Left lung (tissue), 10 donors: ENCODE data around the gene SPIB. TPM values are rescaled to one million over a fixed set of nuclear protein-coding genes. Genes with fewer than 3 reads are reported as not detected.

Experiments
- ATAC-seq: fragments of 200-7000 bp; cut with Tn5 transposase; one replicate; pipeline ENCODE4 v1.9.1; 2020; ENCODE audit warnings: moderate library complexity
- DNase-seq, 4 donors: peaks; one replicate each; pipeline ENCODE4 v3.0.0-alpha.2; 2013 to 2020
- H3K27ac ChIP-seq, 2 donors: fragments of 200-600 bp; sonication (generic) in 1 of 2; one replicate each; pipeline versions ENCODE4 v1.5.0 to v1.8.0; 2020 to 2021
- H3K27me3 ChIP-seq, 2 donors: fragments of 200-600 bp; sonication (generic) in 1 of 2; one replicate each; pipeline versions ENCODE4 v1.5.0 to v1.8.0; 2020 to 2021
- H3K36me3 ChIP-seq, 2 donors: fragments of 200-600 bp; sonication (generic) in 1 of 2; one replicate each; pipeline versions ENCODE4 v1.5.0 to v1.8.0; 2020 to 2021
- H3K4me1 ChIP-seq, 2 donors: fragments of 200-600 bp; one replicate each; pipeline ENCODE4 v1.8.0; 2021
- H3K4me3 ChIP-seq, 2 donors: fragments of 200-600 bp; sonication (generic) in 1 of 2; one replicate each; pipeline versions ENCODE4 v1.5.0 to v1.8.0; 2020 to 2021; ENCODE audit warnings: mild to moderate bottlenecking in 1 of 2
- H3K9me3 ChIP-seq, 2 donors: fragments of 200-600 bp; sonication (generic) in 1 of 2; one replicate each; pipeline versions ENCODE4 v1.5.0 to v1.8.0; 2020 to 2021
- intact Hi-C, 2 donors: fragments of 100-400 bp; cut with DNase I; formaldehyde crosslinking; loops; one replicate each; pipeline versions ENCODE4 v1.11.2 to v1.14.2; 2022
- polyA plus RNA-seq, 6 donors: library from polyadenylated mRNA; unstranded; fragments of 120-200 nt; gene quantifications; one replicate each; pipeline ENCODE4 v1.2.1, GENCODE V29; 2013; ENCODE audit not compliant: insufficient read length in 6 of 6
- total RNA-seq, 2 donors: library from RNA; stranded (reverse); fragmentation: NEBNext Ultra II Directional; extraction: Animal tissue kit (Norgen Biotek cat#: 25700); gene quantifications; one replicate each; pipeline ENCODE4 v1.2.1, GENCODE V29; 2021
- TF ChIP-seq, protein P1 (sequence below), 2 donors: fragments of 200-600 bp; sonication (generic) in 1 of 2; IDR thresholded peaks; one replicate each; pipeline versions ENCODE4 v1.5.0 to v1.8.0; 2021; ENCODE audit warnings: antibody characterized with exemption in 2 of 2
- donor health status: DM: no; HTN: yes; CAD: no.
- donor health status: DM: no; HTN: no; CAD: no.

Gene SPIB
- total and polyA plus RNA-seq, 8 donors = 0.28 to 0.66 (median 0.51) TPM

DNA sequence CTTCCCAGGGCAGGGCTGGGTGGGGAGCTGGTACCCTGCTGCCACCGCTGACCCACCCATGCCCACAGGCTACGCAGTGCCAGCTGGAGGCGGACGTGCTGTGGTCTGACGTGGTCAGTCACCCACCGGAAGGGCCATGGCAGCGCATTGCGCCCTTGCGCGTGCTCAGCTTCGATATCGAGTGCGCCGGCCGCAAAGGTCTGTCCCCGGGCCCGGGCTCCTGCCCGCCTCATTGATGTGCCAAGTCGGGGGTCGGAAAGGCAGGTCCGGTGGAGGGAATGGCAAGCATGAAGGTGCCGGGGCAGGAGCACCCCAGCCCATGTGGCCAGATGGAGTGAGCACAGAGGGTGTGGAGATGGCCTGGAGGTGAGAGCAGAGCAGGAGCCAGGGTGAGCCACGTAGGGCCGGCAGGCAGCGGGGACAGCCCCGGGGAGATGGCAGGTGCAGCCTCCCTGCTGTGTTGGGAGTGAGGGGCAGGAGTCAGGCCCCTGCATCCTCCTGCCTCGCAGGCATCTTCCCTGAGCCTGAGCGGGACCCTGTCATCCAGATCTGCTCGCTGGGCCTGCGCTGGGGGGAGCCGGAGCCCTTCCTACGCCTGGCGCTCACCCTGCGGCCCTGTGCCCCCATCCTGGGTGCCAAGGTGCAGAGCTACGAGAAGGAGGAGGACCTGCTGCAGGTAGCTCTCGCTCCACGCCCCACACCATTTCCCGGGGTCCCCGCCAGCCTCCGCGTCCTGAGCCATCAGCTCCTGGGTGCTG is 16.0 kb upstream of the SPIB start:
- no peaks in the 10 kb centered on the region for H3K9me3 ChIP-seq
- intact Hi-C loops = no loop called here
- H3K4me1 ChIP-seq = no peaks in the 10 kb centered on the region
- H3K27me3 ChIP-seq = no peaks in the 10 kb centered on the region
- H3K4me3 ChIP-seq = no peak overlapping the region
- no peak overlapping the region for H3K27ac ChIP-seq
- TF ChIP-seq, protein P1, sequence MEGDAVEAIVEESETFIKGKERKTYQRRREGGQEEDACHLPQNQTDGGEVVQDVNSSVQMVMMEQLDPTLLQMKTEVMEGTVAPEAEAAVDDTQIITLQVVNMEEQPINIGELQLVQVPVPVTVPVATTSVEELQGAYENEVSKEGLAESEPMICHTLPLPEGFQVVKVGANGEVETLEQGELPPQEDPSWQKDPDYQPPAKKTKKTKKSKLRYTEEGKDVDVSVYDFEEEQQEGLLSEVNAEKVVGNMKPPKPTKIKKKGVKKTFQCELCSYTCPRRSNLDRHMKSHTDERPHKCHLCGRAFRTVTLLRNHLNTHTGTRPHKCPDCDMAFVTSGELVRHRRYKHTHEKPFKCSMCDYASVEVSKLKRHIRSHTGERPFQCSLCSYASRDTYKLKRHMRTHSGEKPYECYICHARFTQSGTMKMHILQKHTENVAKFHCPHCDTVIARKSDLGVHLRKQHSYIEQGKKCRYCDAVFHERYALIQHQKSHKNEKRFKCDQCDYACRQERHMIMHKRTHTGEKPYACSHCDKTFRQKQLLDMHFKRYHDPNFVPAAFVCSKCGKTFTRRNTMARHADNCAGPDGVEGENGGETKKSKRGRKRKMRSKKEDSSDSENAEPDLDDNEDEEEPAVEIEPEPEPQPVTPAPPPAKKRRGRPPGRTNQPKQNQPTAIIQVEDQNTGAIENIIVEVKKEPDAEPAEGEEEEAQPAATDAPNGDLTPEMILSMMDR (IDR thresholded peaks at IDR 0.05) = no peak
- peaks cover 0 to 76% of the 10 kb centered on the region in 2 donors for H3K36me3 ChIP-seq
- DNase-seq (no peak), ATAC-seq (no peak)

DNA sequence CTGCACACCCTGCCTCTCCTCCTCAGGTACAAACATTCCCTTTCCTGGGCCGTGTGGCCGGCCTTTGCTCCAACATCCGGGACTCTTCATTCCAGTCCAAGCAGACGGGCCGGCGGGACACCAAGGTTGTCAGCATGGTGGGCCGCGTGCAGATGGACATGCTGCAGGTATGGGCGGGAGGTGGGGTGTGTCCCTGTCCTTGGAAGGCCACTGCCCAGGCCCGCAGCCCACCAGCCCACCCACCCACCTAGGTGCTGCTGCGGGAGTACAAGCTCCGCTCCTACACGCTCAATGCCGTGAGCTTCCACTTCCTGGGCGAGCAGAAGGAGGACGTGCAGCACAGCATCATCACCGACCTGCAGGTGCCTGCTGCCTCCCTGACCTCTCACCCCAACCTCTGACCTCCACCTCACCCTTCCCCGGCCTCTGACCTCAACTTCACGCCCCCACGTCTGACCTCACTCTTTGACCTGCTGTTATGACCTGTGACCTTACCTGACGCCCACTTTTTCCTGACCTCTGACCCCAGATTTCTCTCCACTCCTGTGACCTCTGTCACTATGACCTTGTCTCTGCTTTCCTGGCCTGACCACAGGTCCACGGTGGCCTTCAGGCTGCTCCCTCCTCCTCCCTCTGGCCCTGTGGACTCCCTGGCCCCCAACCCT is 12.4 kb upstream of the SPIB start:
- no peak for ATAC-seq
- TF ChIP-seq, protein P1 (IDR thresholded peaks at IDR 0.05) = no peak
- intact Hi-C loops = no loop called here

DNA sequence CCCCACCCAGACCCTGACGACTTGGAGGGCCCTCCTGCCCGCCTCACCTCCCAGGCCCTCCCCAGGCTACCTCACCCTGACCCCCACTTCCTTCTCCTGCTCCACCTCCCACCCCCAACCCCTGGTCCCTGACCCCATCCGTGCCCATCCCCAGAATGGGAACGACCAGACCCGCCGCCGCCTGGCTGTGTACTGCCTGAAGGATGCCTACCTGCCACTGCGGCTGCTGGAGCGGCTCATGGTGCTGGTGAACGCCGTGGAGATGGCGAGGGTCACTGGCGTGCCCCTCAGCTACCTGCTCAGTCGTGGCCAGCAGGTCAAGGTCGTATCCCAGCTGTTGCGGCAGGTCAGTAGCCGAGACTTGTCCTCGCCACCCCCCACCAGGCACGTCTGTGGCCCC is 11.9 kb upstream of the SPIB start:
- Histone ChIP-seq H3K4me3 (no peak overlapping the region), H3K4me1 (no peaks in the 10 kb centered on the region), H3K27me3 (no peaks in the 10 kb centered on the region), H3K27ac (no peak overlapping the region), H3K36me3 (peaks cover 0 to 96% of the 10 kb centered on the region in 2 donors), H3K9me3 (no peaks in the 10 kb centered on the region)
- ATAC-seq = no peak
- intact Hi-C loops = no loop called here
- TF ChIP-seq, protein P1 (IDR thresholded peaks at IDR 0.05) = no peak
- no peak for DNase-seq

More for the DNA sequence above, 12.4 kb upstream of the SPIB start:
- no peak for DNase-seq
- Histone ChIP-seq H3K9me3 (no peaks in the 10 kb centered on the region), H3K36me3 (peaks cover 0 to 96% of the 10 kb centered on the region in 2 donors), H3K27me3 (no peaks in the 10 kb centered on the region), H3K27ac (no peak overlapping the region), H3K4me1 (no peaks in the 10 kb centered on the region), H3K4me3 (no peak overlapping the region)

DNA sequence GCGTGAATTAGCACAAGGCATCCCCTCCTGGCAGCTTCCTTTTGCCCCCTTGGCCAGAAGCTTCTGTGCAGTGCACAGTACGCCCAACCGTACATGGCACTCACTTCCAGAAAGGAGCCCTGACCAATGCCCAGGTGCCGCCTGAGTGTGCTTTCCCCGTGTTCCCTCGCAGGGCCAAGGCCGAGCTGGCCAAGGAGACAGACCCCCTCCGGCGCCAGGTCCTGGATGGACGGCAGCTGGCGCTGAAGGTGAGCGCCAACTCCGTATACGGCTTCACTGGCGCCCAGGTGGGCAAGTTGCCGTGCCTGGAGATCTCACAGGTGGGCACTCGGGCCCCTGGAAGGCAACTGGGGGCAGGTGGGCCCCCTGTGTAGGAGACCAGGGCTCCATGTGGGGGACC is 9.4 kb upstream of the SPIB start:
- Histone ChIP-seq H3K4me3 (no peak overlapping the region), H3K27ac (no peak overlapping the region), H3K9me3 (no peaks in the 10 kb centered on the region), H3K4me1 (no peaks in the 10 kb centered on the region), H3K36me3 (peaks cover 0 to 78% of the 10 kb centered on the region in 2 donors), H3K27me3 (no peaks in the 10 kb centered on the region)
- no peak for DNase-seq
- TF ChIP-seq, protein P1 (IDR thresholded peaks at IDR 0.05) = no peak
- ATAC-seq = no peak
- intact Hi-C loops = no loop called here

DNA sequence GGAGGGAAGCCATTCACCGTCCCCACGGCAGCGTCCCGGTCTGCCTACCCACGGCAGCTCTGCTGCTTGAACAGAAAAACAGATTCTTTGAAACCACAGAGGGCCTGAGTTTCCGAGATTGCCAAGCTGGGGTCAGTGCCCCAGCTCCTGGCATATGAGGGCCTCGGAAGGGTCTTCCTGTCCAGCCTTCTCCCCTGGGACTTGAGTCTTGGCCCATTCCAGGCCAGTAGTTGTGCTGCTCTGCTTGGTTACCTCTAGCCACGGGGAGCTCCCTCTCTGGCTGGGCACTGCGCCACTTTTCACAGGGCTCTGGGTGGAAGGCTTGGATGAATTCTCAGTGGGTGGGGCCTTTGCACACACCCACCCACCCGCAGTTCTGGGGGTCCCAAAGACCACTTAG is 8.6 kb upstream of the SPIB start:
- intact Hi-C loops = loop anchor here in 1 of 2 donors (10.0 kb wide), 1 partner anchor 45 kb away; the partner anchor contains the start of gene NAPSA
- ATAC-seq = no peak
- TF ChIP-seq, protein P1 (IDR thresholded peaks at IDR 0.05) = no peak

More for the DNA sequence above, 8.6 kb upstream of the SPIB start:
- Histone ChIP-seq H3K27me3 (no peaks in the 10 kb centered on the region), H3K9me3 (no peaks in the 10 kb centered on the region), H3K27ac (no peak overlapping the region), H3K36me3 (peaks cover 0 to 71% of the 10 kb centered on the region in 2 donors), H3K4me1 (peaks cover 0 to 7% of the 10 kb centered on the region in 2 donors), H3K4me3 (no peak overlapping the region)
- DNase-seq = no peak
